GM23248 (cell line): ENCODE results near the gene PIWIL4.

Experiments used
- EZH2 ChIP-seq: fragments of 200-600 bp; sonication (generic); IDR thresholded peaks from 2 replicates; pipeline ENCODE4 v1.6.1; 2018; ENCODE audit warnings: antibody characterized with exemption, mild to moderate bottlenecking; ENCODE audit not compliant: insufficient read depth, poor library complexity, severe bottlenecking
- EZH2phosphoT487 ChIP-seq: fragments of 200-600 bp; sonication (generic); IDR thresholded peaks from 2 replicates; pipeline ENCODE4 v1.6.1; 2018; ENCODE audit warnings: antibody characterized with exemption, moderate library complexity, mild to moderate bottlenecking, low read depth; ENCODE audit not compliant: insufficient read depth

- TF ChIP-seq EZH2phosphoT487: no peak
- TF ChIP-seq EZH2: no peak
These were observed 83.6 kb downstream of the PIWIL4 start for GRCh38 chr11:94650756-94651155.
